NCI-H146 treated with DMSO at 0.1 percent for 48 hours (cell line): ENCODE measurements around the gene GPRC5D.

ENCODE experiments used
- DNase-seq: peaks from one replicate; lab custom pipeline; 2025; ENCODE audit not compliant: unreplicated experiment; lab: John Stamatoyannopoulos, UW

The GPRC5D gene

DNA sequence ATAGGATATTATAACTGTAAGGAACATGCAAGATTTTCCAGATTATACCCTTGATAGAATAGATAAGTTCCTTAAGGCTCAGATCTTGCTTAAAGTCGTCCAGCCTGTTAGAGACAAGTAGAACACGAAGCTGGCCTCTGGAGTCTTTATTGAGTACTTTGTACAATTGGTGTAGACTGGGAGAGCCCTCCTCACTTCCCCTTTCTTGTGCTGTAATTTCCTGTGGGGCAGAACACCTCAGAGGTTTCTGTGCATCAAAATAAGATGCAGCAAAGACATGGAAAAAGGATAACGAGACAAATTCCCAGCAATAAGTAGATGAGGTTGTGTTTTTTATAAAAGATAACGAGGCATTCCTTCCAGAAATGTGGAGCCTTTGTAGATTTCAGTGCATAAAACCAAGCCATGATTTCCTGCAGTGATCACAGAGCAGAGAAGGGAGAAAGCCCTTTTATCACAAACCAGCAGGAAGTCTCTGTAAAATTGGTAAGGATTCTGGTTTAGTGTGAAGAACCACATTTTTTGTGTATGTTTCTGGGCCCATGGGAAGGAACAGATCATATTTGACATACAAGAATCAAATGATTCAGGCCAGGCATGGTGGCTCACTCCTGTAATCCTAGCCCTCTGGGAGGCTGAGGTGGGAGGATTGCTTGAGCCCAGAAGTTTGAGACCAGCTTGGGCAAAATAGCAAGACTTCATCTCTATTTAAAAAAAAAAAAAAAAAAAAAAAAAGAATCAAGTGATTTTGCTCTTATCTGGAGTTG, 42.6 kb downstream of the GPRC5D start:
- DNase-seq, result no peak

DNA sequence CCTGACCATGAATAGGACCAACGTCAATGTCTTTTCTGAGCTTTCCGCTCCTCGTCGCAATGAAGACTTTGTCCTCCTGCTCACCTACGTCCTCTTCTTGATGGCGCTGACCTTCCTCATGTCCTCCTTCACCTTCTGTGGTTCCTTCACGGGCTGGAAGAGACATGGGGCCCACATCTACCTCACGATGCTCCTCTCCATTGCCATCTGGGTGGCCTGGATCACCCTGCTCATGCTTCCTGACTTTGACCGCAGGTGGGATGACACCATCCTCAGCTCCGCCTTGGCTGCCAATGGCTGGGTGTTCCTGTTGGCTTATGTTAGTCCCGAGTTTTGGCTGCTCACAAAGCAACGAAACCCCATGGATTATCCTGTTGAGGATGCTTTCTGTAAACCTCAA, 43.3 kb downstream of the GPRC5D start:
- DNase-seq, result no peak

DNA sequence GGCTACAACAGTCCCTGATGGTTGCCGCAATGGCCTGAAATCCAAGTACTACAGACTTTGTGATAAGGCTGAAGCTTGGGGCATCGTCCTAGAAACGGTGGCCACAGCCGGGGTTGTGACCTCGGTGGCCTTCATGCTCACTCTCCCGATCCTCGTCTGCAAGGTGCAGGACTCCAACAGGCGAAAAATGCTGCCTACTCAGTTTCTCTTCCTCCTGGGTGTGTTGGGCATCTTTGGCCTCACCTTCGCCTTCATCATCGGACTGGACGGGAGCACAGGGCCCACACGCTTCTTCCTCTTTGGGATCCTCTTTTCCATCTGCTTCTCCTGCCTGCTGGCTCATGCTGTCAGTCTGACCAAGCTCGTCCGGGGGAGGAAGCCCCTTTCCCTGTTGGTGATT, 43.7 kb downstream of the GPRC5D start:
- no peak for DNase-seq

- no peak for DNase-seq
Measured at GRCh38 chr12:12907552-12907951, 44.4 kb downstream of the GPRC5D start.

- no peak for DNase-seq
Measured at GRCh38 chr12:12903642-12904609, 48.0 kb downstream of the GPRC5D start.

- DNase-seq, result no peak
Measured at GRCh38 chr12:12902036-12902435, 49.9 kb downstream of the GPRC5D start.

- DNase-seq, result no peak
Measured at GRCh38 chr12:12901158-12901791, 50.7 kb downstream of the GPRC5D start.

DNA sequence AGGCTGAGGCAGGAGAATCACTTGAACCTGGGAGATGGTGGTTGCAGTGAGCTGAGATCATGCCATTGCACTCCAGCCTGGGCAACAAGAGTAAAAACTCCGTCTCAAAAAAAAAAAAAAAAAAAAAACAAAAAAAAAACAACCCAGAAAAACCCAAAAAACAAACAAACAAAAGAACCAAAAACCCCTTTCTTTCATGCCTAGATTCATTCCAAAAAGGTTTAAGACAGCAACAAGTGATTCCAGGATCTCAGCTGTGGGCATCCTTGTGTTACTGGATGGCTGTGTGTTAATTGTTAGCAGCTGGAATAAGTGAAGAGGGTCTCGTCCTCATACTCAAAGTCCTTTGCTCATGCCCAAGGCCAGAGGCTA, 51.2 kb downstream of the GPRC5D start:
- DNase-seq, result no peak

DNA sequence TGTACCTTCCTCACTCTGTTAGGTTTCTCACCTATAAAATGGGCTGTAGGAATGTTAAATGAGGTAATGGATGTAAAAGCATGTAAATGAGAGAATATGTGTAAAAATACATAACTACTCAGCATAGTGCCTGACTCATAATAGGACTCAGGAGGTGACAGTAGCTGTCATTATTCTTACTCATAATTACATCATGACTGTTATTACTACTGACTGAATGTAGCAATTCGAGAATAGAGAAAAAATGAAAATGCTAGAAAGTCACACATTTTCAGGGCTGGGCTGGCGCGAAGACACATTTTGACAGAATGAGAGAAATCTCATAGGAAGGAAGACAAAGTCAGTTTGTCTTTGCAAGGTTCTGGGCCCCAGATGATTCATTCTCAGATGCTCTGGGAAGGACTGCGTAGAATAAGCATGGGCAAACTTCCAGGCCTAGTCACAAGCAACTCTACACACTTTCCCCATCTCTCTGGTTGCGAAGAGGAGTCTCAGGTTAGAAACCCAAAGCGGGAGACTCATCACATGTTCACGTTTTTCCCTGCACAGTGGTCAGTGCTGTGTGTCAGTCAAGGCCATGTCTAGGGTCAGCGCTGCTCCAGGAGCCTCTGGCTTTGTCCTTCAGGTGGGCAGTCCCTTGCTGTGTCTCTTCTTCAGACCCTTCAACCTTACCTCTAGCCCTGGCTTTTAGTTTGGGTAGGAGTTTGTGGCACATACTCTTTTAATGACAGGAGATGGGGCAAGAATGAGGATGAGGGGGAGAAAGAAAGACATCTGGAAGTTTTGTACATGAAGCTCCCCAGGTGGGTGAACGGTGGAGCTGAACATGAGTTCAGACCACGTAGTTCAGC, 52.2 kb downstream of the GPRC5D start:
- DNase-seq, result no peak

- DNase-seq, result no peak
Measured at GRCh38 chr12:12898911-12899511, 53.0 kb downstream of the GPRC5D start.

DNA sequence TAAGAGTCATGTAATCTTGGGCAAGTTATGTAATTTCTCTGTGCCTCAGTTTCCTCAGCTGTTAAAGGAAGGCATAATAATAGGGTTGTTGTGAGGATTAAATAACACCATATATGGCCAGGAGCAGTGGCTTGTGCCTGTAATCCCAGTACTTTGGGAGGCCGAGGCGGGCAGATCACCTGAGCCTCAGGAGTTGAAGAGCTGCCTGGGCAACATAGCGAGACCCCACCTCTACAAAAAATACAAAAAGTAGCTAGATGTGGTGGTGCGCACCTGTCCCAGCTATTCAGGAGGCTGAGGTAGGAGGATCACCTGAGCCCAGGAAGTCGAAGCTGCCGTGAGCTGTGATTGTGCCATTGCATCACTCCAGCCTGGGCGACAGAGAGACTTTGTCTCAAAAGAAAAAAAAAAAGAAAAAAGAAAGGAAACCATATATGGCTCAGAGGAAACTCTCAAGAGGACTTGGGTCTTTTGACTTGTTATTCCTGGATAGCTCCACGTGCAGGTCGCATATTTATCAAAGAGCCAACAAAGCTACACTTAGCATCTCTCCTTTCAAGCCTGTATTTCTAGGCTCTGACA, 53.7 kb downstream of the GPRC5D start:
- DNase-seq, result no peak

GRCh38 chr12:12897302-12897701, 54.7 kb downstream of the GPRC5D start:
- DNase-seq, result no peak

- no peak for DNase-seq
Measured at GRCh38 chr12:12896260-12896659, 55.7 kb downstream of the GPRC5D start.

- DNase-seq, result no peak
Measured at GRCh38 chr12:12893438-12893837, 58.5 kb downstream of the GPRC5D start.

DNA sequence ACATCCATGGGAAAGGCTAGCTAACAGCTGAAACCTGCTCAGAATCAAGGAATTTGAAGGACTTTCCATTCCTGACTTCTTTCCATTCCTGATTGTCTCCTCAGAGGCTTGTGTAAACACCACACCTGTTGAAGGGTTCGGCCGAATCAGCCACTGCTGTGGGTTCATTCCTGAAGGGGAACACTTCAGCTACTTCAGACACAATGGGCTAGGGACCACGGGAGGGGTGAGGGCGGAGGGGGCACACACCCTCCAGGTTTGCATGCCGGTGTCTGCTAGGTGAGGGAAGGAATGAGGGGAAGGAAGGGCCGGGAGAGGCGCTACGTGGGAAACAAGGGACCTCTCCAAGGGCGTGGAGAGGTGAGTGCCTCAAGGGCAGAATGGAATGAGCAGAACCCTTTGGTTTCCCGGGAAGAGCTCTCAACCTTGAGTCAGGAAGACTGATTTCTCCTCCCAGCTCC, 59.3 kb downstream of the GPRC5D start:
- DNase-seq, result no peak

GRCh38 chr12:12891881-12892355, 60.1 kb downstream of the GPRC5D start:
- no peak for DNase-seq

DNA sequence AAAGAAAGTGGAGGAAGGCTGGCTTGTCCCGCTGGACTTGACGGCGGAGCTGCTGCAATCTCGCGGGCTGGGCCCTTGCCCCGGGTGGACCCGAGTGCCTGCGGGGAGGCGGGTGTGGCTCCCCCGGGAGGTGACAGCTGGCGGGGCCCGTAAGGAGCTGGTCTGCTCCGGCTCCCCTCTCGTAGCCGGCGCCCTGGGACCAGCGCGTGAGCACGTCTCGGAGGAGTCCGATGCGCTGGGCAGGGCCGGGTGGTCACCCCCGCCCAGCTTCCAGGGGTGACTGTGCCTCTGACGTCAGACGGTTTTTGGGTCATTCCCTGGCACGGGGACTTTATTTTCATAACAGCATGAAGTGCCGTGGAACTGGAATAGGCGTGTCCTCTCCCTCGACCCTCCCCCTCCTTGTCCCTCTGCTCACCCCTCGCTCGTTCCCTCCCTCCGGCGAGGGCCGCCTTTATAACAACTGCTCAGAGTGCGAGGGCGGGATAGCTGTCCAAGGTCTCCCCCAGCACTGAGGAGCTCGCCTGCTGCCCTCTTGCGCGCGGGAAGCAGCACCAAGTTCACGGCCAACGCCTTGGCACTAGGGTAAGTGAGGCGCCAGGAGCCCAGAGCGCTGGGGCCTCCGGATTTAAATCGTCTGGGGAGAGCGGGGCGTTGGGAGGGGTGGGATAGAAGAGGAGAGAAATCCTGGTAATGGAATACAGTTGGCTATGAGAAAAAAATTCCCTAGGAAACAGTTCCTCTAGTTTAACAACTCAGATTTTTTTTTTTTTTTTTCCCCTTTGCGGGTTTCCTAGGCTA, 60.7 kb downstream of the GPRC5D start, which contains the start of gene GPRC5A:
Gene GPRC5A (plus strand): TSS at position 483 of the 801 bp plus-strand sequence. CDS start 16,688 bp downstream, outside the sequence.
- no peak for DNase-seq
